HL-60 (cell line): Measurements from ENCODE around the gene OR2T12.
"Not testable (repeated sequence)": the region's sequence is repeated elsewhere in the genome, so short reads cannot be mapped to it uniquely, and the experiment has no call there.

Experiments used
- DNase-seq, 2 experiments: peaks; one replicate each; pipeline ENCODE4 v3.0.0-alpha.2; 2010 to 2020; ENCODE audit warnings: low read depth in 1 of 2, low spot score in 1 of 2
- H3K27ac ChIP-seq: fragments of 250-450 bp; sonication (Bioruptor Pico); replicated peaks from 2 replicates; pipeline ENCODE4 v1.5.1; 2020; ENCODE audit warnings: mild to moderate bottlenecking, moderate library complexity
- H3K27me3 ChIP-seq: fragments of 250-450 bp; sonication (Bioruptor Pico); 2 replicates; pipeline ENCODE4 v1.5.1; 2021; ENCODE audit warnings: mild to moderate bottlenecking, moderate library complexity; ENCODE audit not compliant: insufficient read depth, poor library complexity, severe bottlenecking
- H3K4me3 ChIP-seq: replicated peaks from 2 replicates; pipeline ENCODE4 v1.5.1; 2011; ENCODE audit warnings: mild to moderate bottlenecking, control low read depth, low read length; ENCODE audit not compliant: insufficient read depth
- GABPA ChIP-seq: IDR thresholded peaks from 2 replicates; pipeline ENCODE4 v1.6.1; 2012; ENCODE audit warnings: low read depth
- POLR2AphosphoS5 ChIP-seq: IDR thresholded peaks from 2 replicates; pipeline ENCODE4 v1.6.1; 2012; ENCODE audit warnings: low read depth
- REST ChIP-seq: IDR thresholded peaks from 2 replicates; pipeline ENCODE4 v1.6.1; 2012; ENCODE audit warnings: low read depth; ENCODE audit not compliant: insufficient replicate concordance
- SPI1 ChIP-seq: IDR thresholded peaks from 2 replicates; pipeline ENCODE4 v1.6.1; 2012; ENCODE audit warnings: low read depth, mild to moderate bottlenecking, borderline replicate concordance
- TF ChIP-seq, protein P1 (sequence below): IDR thresholded peaks from one replicate; pipeline ENCODE4 v1.5.1; 2011; ENCODE audit warnings: low read length, control low read depth, inconsistent platforms; ENCODE audit not compliant: insufficient read depth

OR2T12 gene

DNA sequence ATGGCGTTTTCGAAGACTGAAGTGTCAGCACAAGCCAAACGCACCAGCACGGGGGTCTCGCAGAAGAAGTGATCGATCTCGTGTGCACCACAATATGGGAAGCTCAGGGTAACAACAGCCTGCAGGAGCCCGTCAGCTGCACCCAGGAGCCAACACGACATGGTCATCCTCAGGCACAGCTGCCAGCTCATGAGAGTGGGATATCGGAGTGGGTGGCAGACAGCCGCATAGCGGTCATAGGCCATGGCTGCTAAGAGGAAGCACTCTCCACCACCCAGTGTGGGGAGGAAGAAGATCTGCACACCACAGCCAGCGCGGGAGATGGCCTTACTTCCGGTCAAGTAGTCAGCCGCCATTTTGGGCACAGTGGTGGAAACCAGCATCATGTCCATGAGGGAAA, 30.0 kb downstream of the OR2T12 start:
- not testable (repeated sequence) for H3K4me3 ChIP-seq, DNase-seq, H3K27me3 ChIP-seq, H3K27ac ChIP-seq

- TF ChIP-seq GABPA: no peak
- TF ChIP-seq, protein P1, sequence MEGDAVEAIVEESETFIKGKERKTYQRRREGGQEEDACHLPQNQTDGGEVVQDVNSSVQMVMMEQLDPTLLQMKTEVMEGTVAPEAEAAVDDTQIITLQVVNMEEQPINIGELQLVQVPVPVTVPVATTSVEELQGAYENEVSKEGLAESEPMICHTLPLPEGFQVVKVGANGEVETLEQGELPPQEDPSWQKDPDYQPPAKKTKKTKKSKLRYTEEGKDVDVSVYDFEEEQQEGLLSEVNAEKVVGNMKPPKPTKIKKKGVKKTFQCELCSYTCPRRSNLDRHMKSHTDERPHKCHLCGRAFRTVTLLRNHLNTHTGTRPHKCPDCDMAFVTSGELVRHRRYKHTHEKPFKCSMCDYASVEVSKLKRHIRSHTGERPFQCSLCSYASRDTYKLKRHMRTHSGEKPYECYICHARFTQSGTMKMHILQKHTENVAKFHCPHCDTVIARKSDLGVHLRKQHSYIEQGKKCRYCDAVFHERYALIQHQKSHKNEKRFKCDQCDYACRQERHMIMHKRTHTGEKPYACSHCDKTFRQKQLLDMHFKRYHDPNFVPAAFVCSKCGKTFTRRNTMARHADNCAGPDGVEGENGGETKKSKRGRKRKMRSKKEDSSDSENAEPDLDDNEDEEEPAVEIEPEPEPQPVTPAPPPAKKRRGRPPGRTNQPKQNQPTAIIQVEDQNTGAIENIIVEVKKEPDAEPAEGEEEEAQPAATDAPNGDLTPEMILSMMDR: no peak
- no peak for TF ChIP-seq SPI1
- TF ChIP-seq REST: no peak
- TF ChIP-seq POLR2AphosphoS5: no peak
- no peak overlapping the region for H3K27ac ChIP-seq
- no peak for DNase-seq
- H3K4me3 ChIP-seq: no peak overlapping the region
- H3K27me3 ChIP-seq: no peaks in the 10 kb centered on the region
Measured at GRCh38 chr1:248268178-248268577, 35.0 kb downstream of the OR2T12 start.

- H3K4me3 ChIP-seq, H3K27ac ChIP-seq, DNase-seq, H3K27me3 ChIP-seq: not testable (repeated sequence)
Measured at GRCh38 chr1:248259309-248259708, 43.9 kb downstream of the OR2T12 start.

GRCh38 chr1:248243204-248243603, 60.0 kb downstream of the OR2T12 start:
- DNase-seq: peak; percentile 3 to 55
- Histone ChIP-seq H3K27me3 (no peaks in the 10 kb centered on the region), H3K4me3 (no peak overlapping the region), H3K27ac (no peak overlapping the region)
- TF ChIP-seq GABPA: no peak
- TF ChIP-seq, protein P1: peak; percentile 54
- no peak for TF ChIP-seq POLR2AphosphoS5
